Medulla oblongata (tissue), 1 donor: ENCODE measurements around the gene SFXN1.
"Not testable (repeated sequence)": the region's sequence is repeated elsewhere in the genome, so short reads cannot be mapped to it uniquely, and the experiment has no call there.

Source experiments
- DNase-seq: peaks from one replicate; pipeline ENCODE4 v3.0.0-alpha.2; 2015; ENCODE audit errors: extremely low spot score

SFXN1 gene

DNA sequence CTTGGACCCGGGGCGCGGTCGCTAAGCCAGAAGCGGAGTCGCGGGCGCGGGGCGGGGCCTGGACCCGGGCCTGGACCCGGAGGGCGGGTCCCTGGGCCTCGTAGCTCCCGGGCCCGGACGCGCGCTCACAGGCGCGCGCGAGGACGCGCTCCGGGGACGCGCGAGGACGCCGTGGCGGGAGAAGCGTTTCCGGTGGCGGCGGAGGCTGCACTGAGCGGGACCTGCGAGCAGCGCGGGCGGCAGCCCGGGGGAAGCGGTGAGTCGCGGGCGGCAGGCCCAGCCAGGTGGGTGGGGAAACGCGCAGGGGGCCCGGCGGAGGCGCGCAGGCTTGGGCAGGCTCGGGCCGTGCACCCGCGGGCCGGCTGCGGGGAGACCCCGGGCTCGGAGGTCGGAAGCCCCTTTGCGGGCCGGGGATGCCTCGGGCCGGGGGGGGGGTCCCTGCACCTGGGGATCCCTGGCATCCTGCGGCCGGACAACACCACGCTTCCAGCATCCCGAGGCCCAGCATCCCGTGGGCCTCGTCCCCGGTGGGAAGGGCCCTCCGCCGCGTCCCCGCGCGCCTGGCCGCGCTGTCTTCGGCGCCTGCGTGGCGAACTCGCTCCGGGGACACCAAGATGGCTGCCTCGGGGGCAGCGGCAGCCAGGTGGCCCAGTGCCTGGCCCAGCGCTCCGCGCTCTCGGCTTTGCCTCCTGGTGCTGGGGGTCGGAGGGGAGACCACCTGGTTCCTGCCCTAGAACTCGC, at the start of gene SFXN1:
TSS of gene SFXN1 (plus strand) at position 177 of the 741 bp plus-strand sequence. CDS start 13,544 bp downstream, outside the sequence.
- DNase-seq, result peak; percentile 88

DNA sequence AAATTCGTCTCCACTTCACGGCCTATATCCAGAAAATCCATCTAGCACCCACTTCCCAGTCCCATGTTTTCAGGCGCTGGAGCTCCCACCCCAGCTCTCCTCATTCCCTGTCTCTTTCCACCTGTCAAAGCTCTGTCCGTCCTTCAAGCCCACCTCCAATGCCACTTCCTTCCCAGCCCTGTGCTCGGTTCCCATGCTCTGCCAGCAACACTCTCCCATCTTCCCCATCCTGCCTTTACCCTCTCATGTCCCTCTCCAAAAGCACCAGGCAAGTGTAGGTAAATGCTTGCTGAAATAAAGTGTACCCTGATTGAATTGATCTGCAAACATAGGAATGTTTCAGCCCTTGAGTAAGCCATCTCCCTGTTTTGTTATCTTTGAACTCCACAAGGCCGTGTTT, 43.6 kb upstream of the SFXN1 start:
- DNase-seq, result no peak

- DNase-seq, result no peak
Measured at GRCh38 chr5:175436359-175436758, 42.0 kb upstream of the SFXN1 start.

DNA sequence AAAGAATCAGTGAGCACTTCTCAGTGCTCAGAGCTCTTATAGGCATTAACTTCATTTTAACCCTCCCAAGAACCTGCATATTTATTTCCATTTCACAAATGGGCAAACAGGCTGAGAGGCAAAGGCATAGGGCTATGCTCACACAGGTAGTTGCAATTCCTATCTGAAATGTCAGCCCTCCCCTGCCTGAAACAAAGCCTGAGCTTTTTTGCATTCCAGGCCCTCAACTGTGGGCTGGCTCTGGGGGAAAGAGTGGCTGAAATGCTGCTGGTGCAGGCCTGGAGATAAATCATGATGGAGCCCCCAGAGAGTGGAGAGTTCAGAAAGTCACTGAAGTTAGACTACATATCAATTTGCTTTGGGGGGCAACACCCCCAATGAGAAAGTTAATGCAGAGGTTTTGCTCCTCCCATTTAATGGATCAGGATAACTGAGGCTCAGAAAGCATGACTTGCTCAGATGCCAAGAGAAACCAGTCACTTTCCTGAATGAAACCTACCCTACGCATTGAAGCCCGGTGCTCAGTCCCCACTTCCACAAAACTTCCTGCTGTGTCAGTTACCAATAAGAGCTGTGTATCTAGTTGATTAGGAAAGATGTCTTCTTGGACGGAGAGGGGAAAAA, 40.0 kb upstream of the SFXN1 start:
- no peak for DNase-seq

- DNase-seq, result no peak
Measured at GRCh38 chr5:175443514-175444059, 34.8 kb upstream of the SFXN1 start.

DNA sequence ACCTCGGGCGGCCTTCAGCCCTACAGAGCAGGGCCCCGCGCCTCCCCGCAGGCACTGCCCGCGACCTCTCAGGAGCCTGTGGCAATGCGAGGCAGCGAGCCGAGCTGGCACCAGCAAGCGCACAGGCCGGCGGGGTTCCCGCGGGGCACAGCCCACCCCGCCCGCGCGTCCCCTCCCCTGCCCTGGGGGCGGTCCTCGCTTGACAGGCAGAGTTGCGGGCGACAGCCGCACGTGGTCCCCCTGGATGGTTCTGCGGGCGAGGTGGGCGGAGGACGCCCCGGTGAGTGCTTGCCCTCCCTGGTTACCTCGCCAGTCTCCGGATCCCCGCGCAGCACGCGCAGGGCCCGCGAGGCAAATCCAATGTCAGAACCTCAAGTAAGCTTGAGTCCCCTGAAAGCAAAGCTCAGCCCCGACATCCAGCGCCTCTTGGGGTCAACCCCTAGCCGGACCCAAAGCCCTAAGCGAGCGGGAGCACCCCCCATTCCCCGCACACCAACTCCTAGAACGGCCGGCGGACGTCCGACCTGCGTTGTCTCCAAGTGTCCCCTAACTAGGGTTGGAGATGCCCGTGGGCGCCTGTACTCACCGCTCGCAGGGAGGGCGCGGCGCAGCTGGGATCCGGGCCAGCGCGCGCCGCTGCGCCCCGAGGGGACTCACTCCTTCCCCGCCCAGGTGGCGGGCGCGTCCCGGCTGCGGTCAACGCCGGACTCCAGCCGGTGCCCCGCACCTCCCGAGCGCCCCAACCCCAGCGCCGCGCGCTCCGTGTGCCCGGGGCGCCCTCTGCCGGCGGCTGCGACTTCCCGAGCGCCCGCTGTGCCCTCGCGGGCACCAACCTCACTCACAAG, 34.1 kb upstream of the SFXN1 start, which contains the start of gene DRD1:
TSS of gene DRD1 (minus strand) at position 123 of the 845 bp plus-strand sequence. CDS start 1,083 bp downstream, outside the sequence.
- peak; percentile 43 for DNase-seq

GRCh38 chr5:175444905-175445456, 33.4 kb upstream of the SFXN1 start:
- DNase-seq, result no peak

- DNase-seq, result not testable (repeated sequence)
Measured at GRCh38 chr5:175446378-175446777, 32.0 kb upstream of the SFXN1 start.

- no peak for DNase-seq
Measured at GRCh38 chr5:175447571-175447970, 30.8 kb upstream of the SFXN1 start.

GRCh38 chr5:175448276-175448675, 30.1 kb upstream of the SFXN1 start:
- no peak for DNase-seq

- DNase-seq, result no peak
Measured at GRCh38 chr5:175452166-175452565, 26.2 kb upstream of the SFXN1 start.

GRCh38 chr5:175454338-175454737, 24.0 kb upstream of the SFXN1 start:
- DNase-seq, result not testable (repeated sequence)

GRCh38 chr5:175456105-175456742, 22.1 kb upstream of the SFXN1 start:
- no peak for DNase-seq

DNA sequence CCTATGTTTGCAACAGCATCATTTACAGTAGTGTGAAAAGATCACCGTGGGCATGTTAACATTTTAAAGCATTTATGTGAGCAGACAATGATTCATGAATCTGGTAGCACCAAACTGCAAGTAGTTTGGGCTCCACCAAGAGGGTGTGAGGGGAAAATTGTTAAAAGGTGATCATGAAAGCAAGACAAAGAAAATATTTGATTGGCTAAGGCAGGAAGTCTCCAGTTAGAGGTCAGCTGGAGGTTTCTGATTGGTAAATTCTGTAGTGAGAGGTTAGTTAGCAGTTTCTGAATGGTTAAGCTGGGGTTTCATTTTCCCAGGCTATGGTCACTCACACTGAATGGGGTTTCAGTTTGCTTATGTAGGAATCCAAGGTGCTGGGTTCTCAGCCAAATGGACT, 20.9 kb upstream of the SFXN1 start:
- no peak for DNase-seq

DNA sequence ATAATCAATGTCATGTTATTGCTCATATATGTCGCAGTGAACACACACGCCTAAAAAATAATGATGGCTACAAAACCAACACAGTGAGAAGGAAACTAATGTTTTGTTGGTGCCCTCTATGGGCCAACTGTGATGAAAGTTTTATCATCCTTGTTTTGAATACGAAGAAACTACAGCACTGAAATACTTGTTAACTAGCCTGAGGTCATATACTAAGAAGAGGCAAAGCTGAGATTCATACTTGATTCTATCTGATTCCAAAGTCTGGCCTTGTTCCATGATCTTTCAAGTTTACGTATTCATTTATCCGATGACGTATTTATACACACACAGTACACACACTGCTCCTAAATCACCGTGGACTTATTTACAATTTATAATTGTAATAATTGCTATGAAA, 18.2 kb upstream of the SFXN1 start:
- peak; percentile 53 for DNase-seq

GRCh38 chr5:175460552-175460951, 17.8 kb upstream of the SFXN1 start:
- no peak for DNase-seq

DNA sequence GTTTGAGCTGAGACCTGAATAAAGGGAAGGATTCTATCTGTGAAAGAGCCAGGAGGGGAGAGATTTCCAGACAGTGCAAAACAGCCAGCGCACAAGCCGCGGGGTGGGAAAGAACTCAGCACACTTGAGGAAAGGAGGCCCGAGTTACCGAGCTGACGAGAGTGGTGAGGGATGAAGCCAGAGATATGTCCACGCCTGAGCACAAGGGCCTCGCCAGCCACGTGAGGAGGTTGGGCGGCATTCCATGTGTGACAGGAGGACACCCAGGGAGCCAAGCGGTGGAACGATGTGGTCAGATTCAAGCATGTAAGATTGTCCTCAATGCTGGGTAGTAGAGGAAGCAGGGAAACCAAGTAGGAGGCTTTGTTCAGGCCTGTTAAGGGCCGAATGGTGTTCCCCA, 17.0 kb upstream of the SFXN1 start:
- no peak for DNase-seq

DNA sequence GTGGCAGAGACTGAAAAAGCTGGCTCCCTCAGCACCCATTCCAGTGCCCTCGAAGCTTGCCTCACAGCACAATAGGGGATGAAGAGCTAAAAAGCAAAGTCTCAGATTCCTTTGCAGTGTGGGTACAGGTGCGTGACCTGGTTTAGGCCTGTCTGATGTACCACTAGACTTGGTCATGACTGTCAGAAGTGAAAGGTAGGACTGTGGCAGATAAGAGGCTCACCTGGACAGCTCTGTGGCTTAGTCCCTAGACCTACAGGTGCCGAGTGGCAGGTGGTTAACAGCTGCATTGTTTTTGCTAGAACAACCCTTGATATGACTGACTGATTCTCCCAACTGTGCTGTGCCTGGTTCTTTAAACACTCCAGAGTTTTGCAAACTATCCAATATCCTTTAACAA, 14.7 kb upstream of the SFXN1 start:
- no peak for DNase-seq

DNA sequence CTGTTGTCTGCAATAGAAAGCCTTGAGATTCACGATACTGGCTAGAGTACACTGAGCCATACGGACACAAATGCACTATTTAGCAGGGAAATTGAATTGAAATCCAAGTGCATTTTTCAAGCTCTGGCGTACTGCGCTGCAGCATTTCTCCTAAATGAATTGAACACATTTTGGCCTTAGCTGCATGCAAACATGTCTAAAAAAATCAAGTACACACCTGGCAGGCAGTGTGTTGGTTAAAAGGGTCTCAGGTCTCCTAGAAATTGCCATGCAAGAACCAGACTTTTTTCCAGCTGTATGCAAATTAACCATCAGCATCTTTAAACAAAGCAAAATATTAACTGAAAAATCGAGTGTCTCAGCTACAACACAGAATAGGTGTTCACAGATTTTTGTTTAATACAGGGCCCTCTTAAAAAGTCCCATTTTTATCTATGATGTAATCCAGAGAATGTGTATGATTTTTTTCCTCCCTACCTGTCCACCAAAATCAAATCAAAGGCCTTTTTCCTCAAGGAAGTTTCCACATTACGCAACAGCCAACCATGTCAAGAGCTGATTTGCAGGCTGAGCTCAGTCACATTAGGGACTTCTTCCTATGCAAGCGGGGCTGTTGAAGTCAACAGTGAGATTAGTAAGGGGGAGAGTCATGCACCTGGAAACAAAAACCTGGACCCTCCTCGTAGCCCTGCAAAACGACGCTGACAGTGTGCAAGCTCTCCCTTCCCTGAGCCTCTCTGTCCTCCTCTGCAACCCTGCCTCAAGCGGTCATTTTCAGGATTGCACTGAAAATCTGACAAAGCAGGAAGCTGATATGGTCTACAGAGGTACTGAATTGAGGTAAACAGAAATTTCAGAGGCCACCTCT, 14.1 kb upstream of the SFXN1 start:
- DNase-seq, result peak; percentile 81

GRCh38 chr5:175464942-175465233, 13.5 kb upstream of the SFXN1 start:
- DNase-seq, result no peak

DNA sequence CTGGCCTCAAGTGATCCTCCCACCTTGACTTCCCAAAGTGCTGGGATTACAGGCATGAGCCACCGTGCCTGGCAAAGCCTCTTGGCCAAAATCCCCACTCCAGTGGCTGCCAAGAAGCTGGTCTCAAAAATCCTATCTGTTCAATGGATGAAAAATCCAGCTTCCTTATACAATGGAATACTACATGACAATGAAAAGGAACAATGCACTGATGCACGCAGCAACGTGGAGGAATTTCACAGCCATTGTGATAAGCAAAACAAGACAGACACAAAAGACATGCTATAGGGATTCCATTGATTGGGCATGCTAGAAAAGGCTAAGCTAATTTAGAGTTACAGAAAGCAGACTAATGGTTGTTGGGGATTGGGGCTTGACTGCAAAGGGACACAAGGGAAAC, 13.1 kb upstream of the SFXN1 start:
- no peak for DNase-seq
